Smooth muscle cell (in vitro differentiated cells): ENCODE measurements around the gene NEK6. TPM values are rescaled to one million over a fixed set of nuclear protein-coding genes. Genes with fewer than 3 reads are reported as not detected.

ENCODE experiments used
- DNase-seq: peaks from one replicate; lab custom pipeline; 2025; ENCODE audit not compliant: unreplicated experiment; lab: John Stamatoyannopoulos, UW
- H2AFZ ChIP-seq: fragments of 200-600 bp; sonication (generic); 2 replicates; pipeline ENCODE4 v1.6.0; 2016; ENCODE audit warnings: antibody characterized with exemption, low read depth, mild to moderate bottlenecking
- H3F3A ChIP-seq: fragments of 200-600 bp; sonication (generic); 2 replicates; pipeline ENCODE4 v1.6.0; 2017; ENCODE audit warnings: antibody characterized with exemption, low read depth
- H3K27ac ChIP-seq: fragments of 200-600 bp; sonication (generic); 2 replicates; pipeline ENCODE4 v1.5.1; 2016; ENCODE audit warnings: low read depth, mild to moderate bottlenecking
- H3K27me3 ChIP-seq: fragments of 200-600 bp; sonication (generic); 2 replicates; pipeline ENCODE4 v1.6.1; 2016; ENCODE audit warnings: low read depth, mild to moderate bottlenecking
- H3K36me3 ChIP-seq: fragments of 200-600 bp; sonication (generic); 2 replicates; pipeline ENCODE4 v1.5.1; 2016; ENCODE audit warnings: low read depth
- H3K4me1 ChIP-seq: fragments of 200-600 bp; sonication (generic); 2 replicates; pipeline ENCODE4 v1.5.1; 2016; ENCODE audit warnings: low read depth
- H3K4me2 ChIP-seq: fragments of 200-600 bp; sonication (generic); 2 replicates; pipeline ENCODE4 v1.6.0; 2016; ENCODE audit warnings: mild to moderate bottlenecking
- H3K4me3 ChIP-seq: fragments of 200-600 bp; sonication (generic); 2 replicates; pipeline ENCODE4 v1.5.1; 2016; ENCODE audit warnings: mild to moderate bottlenecking
- H3K79me2 ChIP-seq: fragments of 200-600 bp; sonication (generic); 2 replicates; pipeline ENCODE4 v1.6.0; 2016; ENCODE audit warnings: low read depth, mild to moderate bottlenecking
- H3K9ac ChIP-seq: fragments of 200-600 bp; sonication (generic); 2 replicates; pipeline ENCODE4 v1.6.0; 2016; ENCODE audit warnings: low read depth
- H3K9me3 ChIP-seq: fragments of 200-600 bp; sonication (generic); replicated peaks from 2 replicates; pipeline ENCODE4 v1.5.1; 2016; ENCODE audit warnings: low read depth
- H4K20me1 ChIP-seq: fragments of 200-600 bp; sonication (generic); 2 replicates; pipeline ENCODE4 v1.6.0; 2016; ENCODE audit warnings: low read depth
- WGBS: methylation state at CpG from one replicate; pipeline ENCODE4 v1.1.7; 2016; ENCODE audit warnings: low lambda C conversion rate; 5-methylcytosine and 5-hydroxymethylcytosine counted together
- polyA plus RNA-seq: library from polyadenylated mRNA; unstranded; fragments of >200 nt; fragmentation: Nextera tagmentation; extraction: Ambion mirVana; gene quantifications from 2 replicates; pipeline ENCODE4 v1.2.1, GENCODE V29; 2016
- total RNA-seq: library from RNA; depleted of rRNA; stranded (reverse); fragments of >200 nt; gene quantifications from 2 replicates; pipeline ENCODE4 v1.2.3, GENCODE V29; 2014
- TF ChIP-seq, protein P1 (sequence below): fragments of 200-600 bp; sonication (generic); IDR thresholded peaks from 2 replicates; pipeline ENCODE4 v1.5.1; 2017; ENCODE audit warnings: borderline replicate concordance, mild to moderate bottlenecking, antibody characterized with exemption; ENCODE audit not compliant: insufficient read depth, poor library complexity, severe bottlenecking

NEK6 gene
- total and polyA plus RNA-seq, 2 experiments from 2014 or later, result 45.9 to 108 TPM

GRCh38 chr9:124214596-124215367 is 43.0 kb upstream of the NEK6 start:
- peaks cover 6% of the 10 kb centered on the region for H3K4me1 ChIP-seq
- no peak overlapping the region for H3K4me2 ChIP-seq
- H3K9ac ChIP-seq, result no peak overlapping the region
- no peaks in the 10 kb centered on the region for H3K79me2 ChIP-seq
- H2AFZ ChIP-seq, result no peak overlapping the region
- H3K4me3 ChIP-seq, result no peak overlapping the region
- WGBS, result 94% methylated on average over 11 of the region's 11 CpGs
- TF ChIP-seq, protein P1, sequence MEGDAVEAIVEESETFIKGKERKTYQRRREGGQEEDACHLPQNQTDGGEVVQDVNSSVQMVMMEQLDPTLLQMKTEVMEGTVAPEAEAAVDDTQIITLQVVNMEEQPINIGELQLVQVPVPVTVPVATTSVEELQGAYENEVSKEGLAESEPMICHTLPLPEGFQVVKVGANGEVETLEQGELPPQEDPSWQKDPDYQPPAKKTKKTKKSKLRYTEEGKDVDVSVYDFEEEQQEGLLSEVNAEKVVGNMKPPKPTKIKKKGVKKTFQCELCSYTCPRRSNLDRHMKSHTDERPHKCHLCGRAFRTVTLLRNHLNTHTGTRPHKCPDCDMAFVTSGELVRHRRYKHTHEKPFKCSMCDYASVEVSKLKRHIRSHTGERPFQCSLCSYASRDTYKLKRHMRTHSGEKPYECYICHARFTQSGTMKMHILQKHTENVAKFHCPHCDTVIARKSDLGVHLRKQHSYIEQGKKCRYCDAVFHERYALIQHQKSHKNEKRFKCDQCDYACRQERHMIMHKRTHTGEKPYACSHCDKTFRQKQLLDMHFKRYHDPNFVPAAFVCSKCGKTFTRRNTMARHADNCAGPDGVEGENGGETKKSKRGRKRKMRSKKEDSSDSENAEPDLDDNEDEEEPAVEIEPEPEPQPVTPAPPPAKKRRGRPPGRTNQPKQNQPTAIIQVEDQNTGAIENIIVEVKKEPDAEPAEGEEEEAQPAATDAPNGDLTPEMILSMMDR, result no peak
- no peaks in the 10 kb centered on the region for H3F3A ChIP-seq
- H4K20me1 ChIP-seq, result no peaks in the 10 kb centered on the region
- no peaks in the 10 kb centered on the region for H3K27me3 ChIP-seq
- H3K27ac ChIP-seq, result no peak overlapping the region
- no peak for DNase-seq
- no peaks in the 10 kb centered on the region for H3K9me3 ChIP-seq
- no peaks in the 10 kb centered on the region for H3K36me3 ChIP-seq

DNA sequence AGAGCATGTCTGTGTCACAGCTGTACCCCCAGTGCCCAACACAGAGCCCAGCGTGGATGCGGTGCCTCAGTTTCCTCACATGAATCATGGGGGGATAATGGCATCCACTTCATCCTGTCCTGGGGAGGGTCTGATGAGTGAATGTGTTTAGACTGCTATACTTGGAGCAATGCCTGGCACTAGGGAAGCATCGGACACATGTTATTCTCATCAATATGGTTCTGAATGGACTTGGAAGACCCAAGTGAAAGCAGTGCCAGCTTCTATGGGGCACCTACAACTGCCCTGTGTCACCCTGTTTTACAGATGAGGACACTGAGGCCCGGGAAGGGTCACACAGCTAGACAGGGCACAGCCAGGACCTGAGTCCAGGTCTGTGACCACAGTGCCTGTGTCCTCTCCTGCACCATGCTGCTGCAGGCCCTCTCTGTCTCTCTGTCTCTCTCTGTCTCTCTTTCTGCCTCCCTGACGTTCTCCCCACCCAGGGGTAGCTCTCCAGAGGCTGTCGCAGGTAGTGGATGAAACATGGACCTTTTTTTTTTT is 42.3 kb upstream of the NEK6 start:
- no peaks in the 10 kb centered on the region for H3F3A ChIP-seq
- H3K27ac ChIP-seq, result no peak overlapping the region
- H3K4me3 ChIP-seq, result no peak overlapping the region
- no peaks in the 10 kb centered on the region for H3K36me3 ChIP-seq
- H3K9ac ChIP-seq, result no peak overlapping the region
- H3K9me3 ChIP-seq, result no peaks in the 10 kb centered on the region
- DNase-seq, result no peak
- H2AFZ ChIP-seq, result no peak overlapping the region
- H3K79me2 ChIP-seq, result no peaks in the 10 kb centered on the region
- WGBS, result 94% methylated on average over 6 of the region's 6 CpGs
- no peaks in the 10 kb centered on the region for H3K27me3 ChIP-seq
- no peak overlapping the region for H3K4me2 ChIP-seq
- no peaks in the 10 kb centered on the region for H4K20me1 ChIP-seq
- peaks cover 6% of the 10 kb centered on the region for H3K4me1 ChIP-seq
- TF ChIP-seq, protein P1, result no peak

- Histone ChIP-seq H3K27ac (no peak overlapping the region), H4K20me1 (no peaks in the 10 kb centered on the region), H3K4me1 (peaks cover 6% of the 10 kb centered on the region), H3K27me3 (no peaks in the 10 kb centered on the region), H3K4me2 (no peak overlapping the region), H3F3A (no peaks in the 10 kb centered on the region), H3K79me2 (no peaks in the 10 kb centered on the region), H2AFZ (no peak overlapping the region), H3K9me3 (no peaks in the 10 kb centered on the region), H3K9ac (no peak overlapping the region), H3K36me3 (no peaks in the 10 kb centered on the region), H3K4me3 (no peak overlapping the region)
- no peak for DNase-seq
- TF ChIP-seq, protein P1, result no peak
- 96% methylated on average over 15 of the region's 15 CpGs for WGBS
Observed at GRCh38 chr9:124215956-124216355, 41.8 kb upstream of the NEK6 start.
